ENCODE data around the gene ZNF575.

The ZNF575 gene

GRCh38 chr19:43532962-43533545 lies at the start of gene ZNF575:
TSS of gene ZNF575 (plus strand) at chr19:43533188. CDS start at chr19:43534423, 1,235 bp downstream.
- Histone ChIP-seq H3K27me3 (ENCODE audit: insufficient read depth, insufficient read length) (no peaks in the 10 kb centered on the region), H3K4me1 (ENCODE audit: insufficient read depth, insufficient read length) (peaks cover 10% of the 10 kb centered on the region), H3K9ac (ENCODE audit: insufficient read length, low read depth) (peak within 1 kb of the TSS; percentile 80), H3K4me3 (ENCODE audit: insufficient read length, low read depth) (peak within 1 kb of the TSS; percentile 56), H3K36me3 (ENCODE audit: insufficient read depth, insufficient read length, low read length) (peaks cover 10% of the 10 kb centered on the region), H3K9me3 (ENCODE audit: insufficient read depth, low read length) (no peaks in the 10 kb centered on the region)
- TF ChIP-seq SUZ12 (IDR thresholded peaks at IDR 0.05; ENCODE audit: extremely low read depth, insufficient read depth, insufficient read length) (no peak), YY1 (IDR thresholded peaks at IDR 0.05; ENCODE audit: insufficient read depth, insufficient read length) (no peak), ZNF274 (IDR thresholded peaks at IDR 0.05; ENCODE audit: low read depth, low read length) (no peak)
- DNase-seq (ENCODE audit: low read depth, low spot score) = peak; percentile 85

GRCh38 chr19:43483281-43483680 lies 49.7 kb upstream of the ZNF575 start:
- Histone ChIP-seq H3K9me3 (ENCODE audit: insufficient read depth, low read length) (no peaks in the 10 kb centered on the region), H3K9ac (ENCODE audit: insufficient read length, low read depth) (no peak overlapping the region), H3K4me1 (ENCODE audit: insufficient read depth, insufficient read length) (no peaks in the 10 kb centered on the region), H3K4me3 (ENCODE audit: insufficient read length, low read depth) (no peak overlapping the region), H3K27me3 (ENCODE audit: insufficient read depth, insufficient read length) (no peaks in the 10 kb centered on the region), H3K36me3 (ENCODE audit: insufficient read depth, insufficient read length, low read length) (no peaks in the 10 kb centered on the region)
- no peak for DNase-seq (ENCODE audit: low read depth, low spot score)
- TF ChIP-seq SUZ12 (IDR thresholded peaks at IDR 0.05; ENCODE audit: extremely low read depth, insufficient read depth, insufficient read length) (no peak), ZNF274 (IDR thresholded peaks at IDR 0.05; ENCODE audit: low read depth, low read length) (no peak), YY1 (IDR thresholded peaks at IDR 0.05; ENCODE audit: insufficient read depth, insufficient read length) (no peak)

GRCh38 chr19:43485951-43486350 lies 47.0 kb upstream of the ZNF575 start:
- TF ChIP-seq YY1 (IDR thresholded peaks at IDR 0.05; ENCODE audit: insufficient read depth, insufficient read length) = no peak
- TF ChIP-seq ZNF274 (IDR thresholded peaks at IDR 0.05; ENCODE audit: low read depth, low read length) = no peak
- no peak for TF ChIP-seq SUZ12 (IDR thresholded peaks at IDR 0.05; ENCODE audit: extremely low read depth, insufficient read depth, insufficient read length)
- Histone ChIP-seq H3K4me1 (ENCODE audit: insufficient read depth, insufficient read length) (no peaks in the 10 kb centered on the region), H3K27me3 (ENCODE audit: insufficient read depth, insufficient read length) (no peaks in the 10 kb centered on the region), H3K4me3 (ENCODE audit: insufficient read length, low read depth) (no peak overlapping the region), H3K9ac (ENCODE audit: insufficient read length, low read depth) (no peak overlapping the region), H3K36me3 (ENCODE audit: insufficient read depth, insufficient read length, low read length) (peaks cover 4% of the 10 kb centered on the region), H3K9me3 (ENCODE audit: insufficient read depth, low read length) (no peaks in the 10 kb centered on the region)
- DNase-seq (ENCODE audit: low read depth, low spot score) = no peak

GRCh38 chr19:43486412-43486811 lies 46.6 kb upstream of the ZNF575 start:
- no peak for DNase-seq (ENCODE audit: low read depth, low spot score)
- Histone ChIP-seq H3K4me1 (ENCODE audit: insufficient read depth, insufficient read length) (no peaks in the 10 kb centered on the region), H3K36me3 (ENCODE audit: insufficient read depth, insufficient read length, low read length) (peaks cover 5% of the 10 kb centered on the region), H3K9me3 (ENCODE audit: insufficient read depth, low read length) (no peaks in the 10 kb centered on the region), H3K9ac (ENCODE audit: insufficient read length, low read depth) (no peak overlapping the region), H3K27me3 (ENCODE audit: insufficient read depth, insufficient read length) (no peaks in the 10 kb centered on the region), H3K4me3 (ENCODE audit: insufficient read length, low read depth) (no peak overlapping the region)
- TF ChIP-seq YY1 (IDR thresholded peaks at IDR 0.05; ENCODE audit: insufficient read depth, insufficient read length) = no peak
- no peak for TF ChIP-seq ZNF274 (IDR thresholded peaks at IDR 0.05; ENCODE audit: low read depth, low read length)
- no peak for TF ChIP-seq SUZ12 (IDR thresholded peaks at IDR 0.05; ENCODE audit: extremely low read depth, insufficient read depth, insufficient read length)

- Histone ChIP-seq H3K36me3 (ENCODE audit: insufficient read depth, insufficient read length, low read length) (peaks cover 5% of the 10 kb centered on the region), H3K27me3 (ENCODE audit: insufficient read depth, insufficient read length) (no peaks in the 10 kb centered on the region), H3K9ac (ENCODE audit: insufficient read length, low read depth) (no peak overlapping the region), H3K4me1 (ENCODE audit: insufficient read depth, insufficient read length) (no peaks in the 10 kb centered on the region), H3K4me3 (ENCODE audit: insufficient read length, low read depth) (no peak overlapping the region), H3K9me3 (ENCODE audit: insufficient read depth, low read length) (no peaks in the 10 kb centered on the region)
- TF ChIP-seq SUZ12 (IDR thresholded peaks at IDR 0.05; ENCODE audit: extremely low read depth, insufficient read depth, insufficient read length) (no peak), YY1 (IDR thresholded peaks at IDR 0.05; ENCODE audit: insufficient read depth, insufficient read length) (no peak), ZNF274 (IDR thresholded peaks at IDR 0.05; ENCODE audit: low read depth, low read length) (no peak)
- no peak for DNase-seq (ENCODE audit: low read depth, low spot score)
These were observed 44.8 kb upstream of the ZNF575 start for GRCh38 chr19:43488179-43488578.

- Histone ChIP-seq H3K9ac (ENCODE audit: insufficient read length, low read depth) (no peak overlapping the region), H3K4me3 (ENCODE audit: insufficient read length, low read depth) (no peak overlapping the region), H3K4me1 (ENCODE audit: insufficient read depth, insufficient read length) (no peaks in the 10 kb centered on the region), H3K27me3 (ENCODE audit: insufficient read depth, insufficient read length) (no peaks in the 10 kb centered on the region), H3K9me3 (ENCODE audit: insufficient read depth, low read length) (no peaks in the 10 kb centered on the region), H3K36me3 (ENCODE audit: insufficient read depth, insufficient read length, low read length) (peaks cover 5% of the 10 kb centered on the region)
- TF ChIP-seq ZNF274 (IDR thresholded peaks at IDR 0.05; ENCODE audit: low read depth, low read length) (no peak), SUZ12 (IDR thresholded peaks at IDR 0.05; ENCODE audit: extremely low read depth, insufficient read depth, insufficient read length) (no peak), YY1 (IDR thresholded peaks at IDR 0.05; ENCODE audit: insufficient read depth, insufficient read length) (no peak)
- DNase-seq (ENCODE audit: low read depth, low spot score) = no peak
These were observed 43.7 kb upstream of the ZNF575 start for GRCh38 chr19:43489310-43489709.

- TF ChIP-seq ZNF274 (IDR thresholded peaks at IDR 0.05; ENCODE audit: low read depth, low read length) (no peak), YY1 (IDR thresholded peaks at IDR 0.05; ENCODE audit: insufficient read depth, insufficient read length) (no peak), SUZ12 (IDR thresholded peaks at IDR 0.05; ENCODE audit: extremely low read depth, insufficient read depth, insufficient read length) (no peak)
- H3K9me3 ChIP-seq (ENCODE audit: insufficient read depth, low read length) = no peaks in the 10 kb centered on the region
- no peak overlapping the region for H3K9ac ChIP-seq (ENCODE audit: insufficient read length, low read depth)
- no peak overlapping the region for H3K4me3 ChIP-seq (ENCODE audit: insufficient read length, low read depth)
- peaks cover 11% of the 10 kb centered on the region for H3K36me3 ChIP-seq (ENCODE audit: insufficient read depth, insufficient read length, low read length)
- no peaks in the 10 kb centered on the region for H3K4me1 ChIP-seq (ENCODE audit: insufficient read depth, insufficient read length)
- no peak for DNase-seq (ENCODE audit: low read depth, low spot score)
- H3K27me3 ChIP-seq (ENCODE audit: insufficient read depth, insufficient read length) = no peaks in the 10 kb centered on the region
These were observed 42.9 kb upstream of the ZNF575 start for GRCh38 chr19:43489979-43490599.
